GM19467 (cell line): ENCODE data around the gene SCRN1.
"Not testable (repeated sequence)": the region's sequence is repeated elsewhere in the genome, so short reads cannot be mapped to it uniquely, and the experiment has no call there.

Source experiments
- ATAC-seq: cut with Tn5 transposase; IDR thresholded peaks from one replicate; pipeline ENCODE4 v1.9.1; 2021; ENCODE audit warnings: mild to moderate bottlenecking, moderate library complexity; ENCODE audit not compliant: unreplicated experiment

The SCRN1 gene

GRCh38 chr7:29969738-29970137, 19.9 kb downstream of the SCRN1 start:
- ATAC-seq, result no peak

- ATAC-seq, result no peak
These were observed 20.8 kb downstream of the SCRN1 start for GRCh38 chr7:29968683-29969395.

GRCh38 chr7:29965030-29965429, 24.6 kb downstream of the SCRN1 start:
- ATAC-seq, result no peak

- ATAC-seq, result no peak
These were observed 27.6 kb downstream of the SCRN1 start for GRCh38 chr7:29962035-29962434.

GRCh38 chr7:29961611-29962010, 28.0 kb downstream of the SCRN1 start:
- ATAC-seq, result not testable (repeated sequence)

- ATAC-seq, result no peak
These were observed 30.8 kb downstream of the SCRN1 start for GRCh38 chr7:29958667-29959358.

GRCh38 chr7:29957521-29958310, 31.9 kb downstream of the SCRN1 start:
- no peak for ATAC-seq

- no peak for ATAC-seq
These were observed 33.1 kb downstream of the SCRN1 start for GRCh38 chr7:29956487-29956836.

GRCh38 chr7:29955799-29956486, 33.7 kb downstream of the SCRN1 start:
- ATAC-seq, result peak; percentile 77

GRCh38 chr7:29955075-29955792, 34.4 kb downstream of the SCRN1 start:
- no peak for ATAC-seq

GRCh38 chr7:29953726-29954347, 35.8 kb downstream of the SCRN1 start:
- no peak for ATAC-seq

GRCh38 chr7:29951206-29951605, 38.4 kb downstream of the SCRN1 start:
- no peak for ATAC-seq

GRCh38 chr7:29950480-29950879, 39.1 kb downstream of the SCRN1 start:
- ATAC-seq, result no peak

- no peak for ATAC-seq
These were observed 41.0 kb downstream of the SCRN1 start for GRCh38 chr7:29948587-29948986.

GRCh38 chr7:29946428-29947186, 43.0 kb downstream of the SCRN1 start:
- ATAC-seq, result no peak

- ATAC-seq, result no peak
These were observed 44.3 kb downstream of the SCRN1 start for GRCh38 chr7:29945259-29945809.

GRCh38 chr7:29940199-29940598, 49.4 kb downstream of the SCRN1 start:
- ATAC-seq, result no peak

- ATAC-seq, result no peak
These were observed 52.5 kb downstream of the SCRN1 start for GRCh38 chr7:29937132-29937531.

- ATAC-seq, result no peak
These were observed 54.5 kb downstream of the SCRN1 start for GRCh38 chr7:29935111-29935510.
